HG03378 (cell line): ENCODE data around the gene NMRK1.

Experiments
- ATAC-seq: cut with Tn5 transposase; IDR thresholded peaks from one replicate; pipeline ENCODE4 v1.9.1; 2021; ENCODE audit warnings: mild to moderate bottlenecking, moderate library complexity; ENCODE audit not compliant: unreplicated experiment

NMRK1 gene

DNA sequence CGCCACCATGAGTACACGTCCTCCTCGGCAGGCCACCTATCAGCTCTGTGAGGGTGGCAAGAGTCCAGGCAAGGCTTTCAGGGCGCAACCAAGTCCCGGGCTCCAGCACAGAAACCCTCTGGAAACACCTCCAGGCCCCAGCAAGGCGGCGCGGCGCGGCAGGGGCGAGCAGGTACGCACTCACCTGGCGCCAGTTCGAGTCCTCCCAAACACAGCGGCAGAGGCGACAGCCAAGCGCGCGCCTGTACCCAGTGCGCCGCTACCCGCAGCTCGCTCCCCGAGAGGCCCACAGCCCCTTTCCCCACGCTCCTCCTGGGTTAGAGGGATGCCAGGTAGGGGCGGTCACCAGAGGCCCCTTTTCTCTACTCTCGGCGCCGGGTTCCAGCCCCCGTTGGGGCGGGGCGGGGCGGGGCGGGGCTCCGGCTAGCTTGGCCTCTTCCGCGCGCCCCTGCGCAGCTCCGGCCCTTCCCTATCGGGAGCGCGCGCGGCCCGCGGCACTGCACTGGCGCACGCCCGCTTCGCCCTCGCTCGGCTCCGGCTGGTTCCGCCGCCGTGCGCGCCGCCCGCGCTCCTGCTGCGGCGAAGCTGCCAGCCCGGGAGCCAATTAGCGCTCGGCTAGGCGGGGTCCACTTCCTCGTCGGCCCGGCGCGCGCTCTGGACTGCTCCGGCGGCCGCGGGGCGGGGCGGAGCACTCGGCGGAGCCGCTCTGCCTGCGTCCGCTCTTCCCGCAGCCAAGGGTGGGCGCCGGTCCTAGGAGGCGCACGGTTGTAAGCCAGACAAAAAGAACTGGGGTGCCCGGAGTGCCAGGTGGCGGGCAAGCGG is at the start of gene NMRK1, which contains the start of gene OSTF1:
NMRK1 (minus strand) TSS at position 332 of the 822 bp plus-strand sequence. CDS start 5,040 bp downstream, outside the sequence.
OSTF1 (plus strand) TSS at position 691 of the 822 bp plus-strand sequence. CDS start 179 bp downstream, outside the sequence.
- peak; percentile 63 for ATAC-seq

DNA sequence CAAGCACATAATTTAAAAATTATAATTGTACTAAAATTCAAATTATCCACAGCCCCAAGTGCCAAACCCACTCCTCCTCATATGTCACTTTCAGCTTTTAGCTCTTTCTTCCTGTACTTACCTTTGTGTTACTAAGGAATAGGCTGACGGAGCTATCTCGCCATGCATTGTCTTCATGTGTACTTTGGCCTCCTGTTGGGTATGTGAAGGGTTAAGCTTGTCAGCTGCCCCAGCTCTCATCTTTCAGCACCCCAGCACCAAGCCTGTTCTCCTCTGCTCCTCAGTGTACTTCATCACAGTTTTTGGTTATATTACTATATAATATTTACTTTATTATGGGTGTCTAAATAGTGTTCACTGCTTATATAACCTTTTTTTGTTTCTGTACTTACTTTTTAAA is 46.5 kb upstream of the NMRK1 start:
- ATAC-seq: no peak

DNA sequence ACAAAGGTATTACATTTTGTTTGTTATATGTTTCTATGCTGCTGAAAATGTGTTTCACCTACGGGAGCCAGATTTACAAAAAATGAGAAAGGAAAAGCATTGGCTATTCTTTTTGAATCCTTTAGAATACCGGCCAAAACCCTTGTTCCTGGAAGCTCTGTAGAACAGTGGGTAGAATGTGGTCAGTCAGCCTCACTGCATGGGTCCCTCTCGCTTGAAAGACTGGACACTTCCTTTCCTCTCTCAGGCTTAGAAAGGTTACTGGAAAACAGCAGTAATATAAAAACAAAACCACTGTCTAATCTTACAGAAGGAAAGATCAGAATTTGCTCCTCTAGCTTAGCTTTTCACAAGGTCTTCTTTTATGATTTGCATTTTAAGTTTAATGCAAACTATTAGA is 45.4 kb upstream of the NMRK1 start:
- ATAC-seq: no peak

DNA sequence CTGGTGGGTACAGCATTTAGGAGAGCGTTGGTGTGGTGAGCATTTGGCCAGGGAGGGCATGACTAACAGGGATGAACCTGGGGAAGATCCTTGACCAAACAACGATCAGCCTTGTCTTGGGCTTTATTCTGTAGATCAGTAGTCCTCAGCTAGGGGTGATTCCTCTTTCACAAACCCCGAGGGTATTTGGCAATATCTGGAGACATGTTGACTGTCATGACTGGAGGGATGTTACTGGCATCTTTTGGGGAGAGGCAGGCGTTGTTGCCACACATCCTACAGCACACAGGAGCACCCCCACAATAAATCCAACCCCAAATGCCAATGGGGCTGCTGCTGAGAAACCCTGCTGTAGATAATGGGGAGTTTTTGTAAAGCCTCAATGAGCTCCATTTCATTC is 44.3 kb upstream of the NMRK1 start:
- ATAC-seq: no peak

DNA sequence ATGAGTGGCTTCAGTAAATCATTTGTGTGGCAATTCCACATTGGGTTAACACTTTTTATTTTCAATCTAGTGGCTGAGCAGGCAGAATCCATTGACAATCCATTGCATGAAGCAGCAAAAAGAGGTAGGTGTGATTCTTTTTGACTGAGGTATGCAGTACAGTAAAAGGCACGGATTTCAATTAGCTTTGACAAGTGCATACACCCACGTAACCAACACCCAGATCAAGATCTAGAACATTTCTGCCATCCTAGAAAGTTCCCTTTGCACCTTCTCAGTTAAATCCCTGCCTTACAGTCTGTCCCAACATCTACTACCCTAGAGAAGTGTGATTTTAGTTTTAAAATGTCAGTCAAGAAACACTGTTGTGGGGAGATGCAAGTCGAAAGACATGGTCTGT is 43.7 kb upstream of the NMRK1 start:
- no peak for ATAC-seq

DNA sequence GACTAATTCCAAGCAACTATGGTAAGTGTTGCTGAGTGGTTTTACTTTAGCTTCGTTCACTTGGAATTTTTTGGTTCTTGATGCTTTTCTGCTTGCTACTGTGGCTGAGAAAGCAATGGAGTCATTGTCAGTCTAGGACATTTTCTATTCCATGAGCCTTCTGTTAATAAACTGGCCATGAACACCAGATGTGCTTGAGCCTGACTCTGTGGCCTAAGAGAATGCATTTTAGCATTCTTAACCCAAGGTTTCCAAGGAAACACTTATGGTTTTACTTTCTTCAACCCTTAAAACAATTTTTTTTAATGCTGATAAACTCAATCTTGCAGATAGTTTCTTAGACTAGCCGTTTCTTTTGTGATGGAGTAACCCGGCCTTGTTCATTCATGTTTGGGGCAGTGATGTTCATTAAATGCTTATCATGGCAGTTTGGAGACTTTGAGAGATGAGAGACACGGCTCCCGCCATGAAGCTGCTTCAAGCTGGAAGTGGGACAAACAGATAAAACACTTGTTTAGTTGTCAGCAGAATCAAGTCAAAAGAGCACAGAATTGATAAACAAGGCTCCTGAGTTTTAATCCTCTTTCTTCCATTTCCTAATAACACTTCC is 42.8 kb upstream of the NMRK1 start:
- no peak for ATAC-seq

DNA sequence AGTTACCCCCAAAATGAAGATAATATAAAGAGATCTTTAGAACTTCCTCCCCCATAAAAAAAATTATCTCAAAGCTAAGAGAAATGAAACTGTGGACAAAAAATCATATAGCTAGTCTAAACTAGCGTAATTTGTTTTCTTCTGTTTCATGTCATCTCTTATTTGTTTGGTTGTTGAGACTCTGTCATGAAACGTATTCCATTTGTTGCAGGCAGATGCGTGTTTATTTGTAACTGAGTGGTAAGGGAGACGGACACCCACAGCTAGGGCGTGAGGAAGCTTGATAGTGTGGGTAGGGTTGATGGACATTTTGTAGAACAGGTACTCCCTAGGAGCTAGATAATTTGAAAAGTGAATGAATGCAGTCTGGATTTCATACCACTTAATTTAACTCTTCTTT is 42.2 kb upstream of the NMRK1 start:
- ATAC-seq: no peak

DNA sequence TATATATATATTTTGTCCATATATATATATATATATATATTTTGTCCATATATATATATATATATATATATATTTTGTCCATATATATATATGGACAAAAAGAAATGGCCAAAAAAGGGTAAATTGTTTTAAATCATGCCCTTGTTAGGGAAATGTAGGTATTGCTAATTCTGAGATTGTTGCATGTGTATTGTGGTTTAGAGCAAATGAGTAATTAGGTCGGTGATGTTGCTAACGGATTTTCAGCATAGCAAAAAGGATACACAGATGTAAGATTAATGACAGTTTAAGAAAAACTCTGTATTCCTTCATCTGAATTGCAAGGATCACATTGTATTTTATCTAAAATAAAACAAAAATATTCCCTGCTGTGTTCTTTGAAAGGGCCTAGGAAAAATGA is 40.6 kb upstream of the NMRK1 start:
- no peak for ATAC-seq

DNA sequence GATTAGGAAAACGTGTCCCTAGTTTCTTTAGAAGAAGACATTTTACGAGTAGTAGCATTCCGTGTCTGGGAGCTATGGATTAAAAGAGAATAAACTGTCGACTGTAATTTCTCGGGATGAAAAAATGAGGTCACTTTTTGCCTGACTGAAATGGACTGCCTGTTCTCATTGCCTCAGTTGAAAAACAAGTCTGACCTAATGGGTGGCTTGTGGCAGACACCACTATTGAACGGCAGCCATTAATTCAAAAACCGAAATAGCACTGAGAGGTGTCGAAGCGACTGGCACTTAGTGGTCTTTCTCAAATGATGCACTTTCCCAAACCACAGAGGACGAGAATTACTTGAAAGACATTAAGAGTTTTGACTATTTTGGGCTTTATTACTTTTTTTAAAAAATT is 35.7 kb upstream of the NMRK1 start:
- no peak for ATAC-seq

DNA sequence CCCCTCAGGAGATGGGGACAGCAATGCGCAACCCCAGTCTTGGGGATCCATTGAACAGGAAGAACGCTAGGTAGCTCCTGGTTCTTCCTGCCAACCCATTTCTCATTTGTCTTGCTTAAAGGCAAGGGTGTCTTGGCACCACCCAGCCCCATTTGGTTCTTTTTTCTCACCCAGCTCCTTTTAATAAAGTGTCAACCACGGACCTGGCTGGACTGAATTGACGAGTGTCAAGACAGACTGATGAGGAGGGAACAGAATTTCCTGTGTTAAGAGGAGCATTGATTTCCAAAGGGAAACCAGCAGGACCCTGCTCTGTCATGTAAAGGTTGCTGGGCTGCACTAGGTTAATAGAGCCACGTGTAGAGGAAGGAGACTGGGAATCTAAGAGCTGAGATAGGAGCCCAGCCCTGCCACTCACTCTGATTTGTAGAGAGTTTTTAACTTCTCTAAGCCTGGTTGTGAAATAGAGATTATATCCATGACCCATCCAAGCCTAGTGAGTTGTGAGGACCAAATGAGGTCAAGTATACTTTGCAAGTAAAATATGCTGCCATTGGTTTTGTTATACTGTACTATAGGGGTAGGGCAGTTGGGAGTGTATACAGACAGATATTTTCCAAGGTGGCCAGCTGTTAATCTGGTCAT is 34.1 kb upstream of the NMRK1 start:
- ATAC-seq: no peak

DNA sequence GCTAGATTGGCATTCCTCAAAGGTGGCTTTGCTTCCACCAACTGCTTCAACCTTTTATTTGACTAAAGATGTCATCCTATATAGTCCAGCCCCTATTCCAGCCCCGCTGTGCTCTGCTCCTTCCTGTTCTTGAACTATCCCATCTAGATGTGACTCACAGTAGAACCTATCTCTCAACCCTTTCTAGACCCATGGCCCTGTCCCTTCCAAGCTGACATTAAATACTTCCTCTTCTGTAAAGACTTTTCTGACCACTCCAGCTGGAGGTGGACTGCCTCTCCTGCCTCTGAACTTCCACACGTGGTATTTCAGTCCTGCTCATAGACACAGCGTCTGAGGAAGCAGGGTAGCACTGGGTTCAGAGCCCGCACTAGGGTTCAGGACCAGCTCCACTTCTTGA is 32.7 kb upstream of the NMRK1 start:
- ATAC-seq: no peak

DNA sequence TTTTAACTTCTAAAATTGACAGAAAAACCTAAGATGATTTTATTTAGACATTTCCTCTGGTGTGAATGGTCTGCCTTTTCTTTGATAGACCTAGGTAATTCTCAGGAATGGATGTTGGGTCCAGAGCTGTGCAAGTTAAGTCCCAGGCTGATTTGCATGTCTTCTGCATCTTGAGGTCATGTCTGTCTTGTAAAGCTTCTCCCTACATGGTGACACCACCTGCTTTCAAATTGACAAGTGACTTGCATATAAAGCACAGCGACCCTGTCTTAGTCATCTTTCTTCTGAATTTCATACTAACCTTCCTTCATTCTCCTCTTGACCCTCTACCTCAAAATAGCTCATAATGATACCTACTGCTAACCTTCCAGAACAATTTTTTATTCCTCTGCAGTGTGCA is 29.6 kb upstream of the NMRK1 start:
- ATAC-seq: no peak

DNA sequence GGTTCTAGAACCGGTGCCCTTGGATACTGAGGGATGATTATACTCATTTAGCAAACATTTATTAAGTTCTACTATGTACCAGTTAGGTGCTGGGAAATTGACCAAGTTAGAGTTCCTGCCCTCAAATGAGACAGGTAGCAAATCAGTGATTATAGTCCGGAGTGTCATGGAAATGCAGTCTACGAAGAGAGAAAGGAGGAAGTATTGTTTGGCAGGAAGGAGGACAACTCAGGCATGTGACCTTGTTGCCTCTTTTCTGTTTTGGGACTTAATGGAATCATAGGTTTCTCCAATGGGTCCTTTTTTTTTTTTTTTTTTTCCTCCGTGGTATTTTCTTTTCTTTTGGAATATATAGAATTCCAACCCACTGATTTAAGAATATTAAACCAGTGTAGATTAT is 28.4 kb upstream of the NMRK1 start:
- ATAC-seq: no peak

DNA sequence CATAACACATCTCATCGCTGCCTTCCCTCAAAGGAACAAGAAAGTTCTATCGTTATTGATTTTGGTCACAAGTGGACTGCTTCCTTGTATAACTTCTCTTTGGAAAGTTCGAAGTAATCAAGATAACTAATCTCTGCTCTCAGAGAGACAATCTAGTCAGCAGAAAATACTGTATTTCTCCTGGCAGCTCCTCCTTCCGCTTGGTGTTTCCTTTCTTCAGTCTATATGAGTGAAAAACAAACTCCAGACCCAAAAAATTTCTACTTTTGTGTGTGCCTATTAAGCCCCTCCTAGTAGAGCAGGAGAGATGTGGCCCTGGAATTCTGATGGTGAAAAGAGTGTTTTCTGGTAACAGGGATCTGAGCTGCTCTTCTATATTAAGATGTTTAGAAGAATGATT is 24.8 kb upstream of the NMRK1 start:
- no peak for ATAC-seq

DNA sequence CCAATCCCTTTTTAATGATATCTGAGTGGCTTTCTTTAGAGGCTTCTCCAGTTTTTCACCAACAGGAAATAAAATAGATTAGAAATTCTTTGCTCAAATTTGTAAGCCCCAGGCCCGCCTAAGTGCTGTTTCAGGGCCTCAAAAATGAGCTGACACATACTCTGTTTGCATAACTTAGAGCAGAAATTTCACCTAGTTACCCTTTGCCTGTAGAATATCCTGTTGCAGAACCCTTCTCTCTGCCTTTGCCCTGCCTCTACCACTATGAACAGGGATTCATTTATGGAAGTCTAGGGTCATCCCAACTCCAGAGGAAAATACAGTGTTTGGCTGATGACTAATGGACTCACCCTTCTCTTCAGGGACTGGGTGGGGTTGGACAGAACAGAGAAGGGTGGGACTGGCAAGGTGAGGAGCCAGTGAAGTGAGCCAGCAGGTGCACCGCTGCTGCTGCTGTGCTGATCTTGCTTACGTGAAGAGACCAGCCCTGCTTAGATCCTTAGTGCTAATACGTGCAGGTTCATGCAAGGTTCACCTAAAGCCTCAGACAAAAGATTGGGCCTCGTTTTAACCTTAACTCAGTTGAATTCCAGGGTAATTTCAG is 23.2 kb upstream of the NMRK1 start:
- ATAC-seq: no peak

DNA sequence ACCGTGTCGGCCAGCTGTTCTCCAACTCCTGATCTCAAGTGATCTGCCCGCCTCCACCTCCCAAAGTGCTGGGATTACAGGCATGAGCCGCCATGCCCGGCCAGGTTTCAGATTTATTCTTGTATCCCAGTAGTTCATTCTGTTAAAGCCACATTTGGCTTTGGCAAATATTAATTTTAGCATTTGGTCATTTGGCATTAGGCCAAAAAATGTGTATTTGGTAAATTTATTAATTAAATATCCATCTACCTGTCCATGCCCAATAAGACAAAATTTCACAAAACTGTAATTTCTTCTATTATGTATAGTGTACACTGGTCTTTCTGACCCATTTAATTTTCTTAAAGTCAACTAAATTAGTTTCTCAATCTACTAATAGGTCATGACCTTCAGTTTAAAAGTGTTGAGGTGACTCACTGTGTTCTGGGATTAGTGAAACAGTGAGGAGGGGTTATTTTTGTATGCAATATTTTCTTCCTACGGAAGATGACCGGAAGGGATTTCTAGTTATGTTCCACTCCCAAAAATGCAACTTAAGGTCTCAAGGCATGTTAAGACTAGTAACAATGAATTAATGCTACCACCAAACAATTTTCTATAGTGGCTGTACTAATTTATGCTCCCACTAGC is 21.4 kb upstream of the NMRK1 start:
- ATAC-seq: no peak

DNA sequence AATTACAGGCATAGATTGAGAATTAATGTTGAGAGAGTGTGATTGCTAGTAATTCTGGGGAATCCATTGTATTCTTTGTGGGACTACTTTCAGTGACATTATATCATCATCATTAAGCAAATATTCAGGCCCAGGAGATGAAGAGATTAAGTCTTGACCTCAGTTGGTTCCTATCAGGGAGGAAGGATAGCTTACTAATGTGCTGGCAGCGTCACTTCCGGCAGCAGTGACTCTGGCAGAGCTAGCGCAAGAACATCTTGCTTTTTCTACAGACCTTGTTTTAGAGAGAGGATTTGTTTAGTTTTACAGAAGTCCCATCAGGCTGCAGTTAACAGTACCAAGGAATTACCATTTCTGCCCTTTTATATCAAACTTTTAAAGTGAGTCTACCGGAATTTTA is 20.6 kb upstream of the NMRK1 start:
- no peak for ATAC-seq

DNA sequence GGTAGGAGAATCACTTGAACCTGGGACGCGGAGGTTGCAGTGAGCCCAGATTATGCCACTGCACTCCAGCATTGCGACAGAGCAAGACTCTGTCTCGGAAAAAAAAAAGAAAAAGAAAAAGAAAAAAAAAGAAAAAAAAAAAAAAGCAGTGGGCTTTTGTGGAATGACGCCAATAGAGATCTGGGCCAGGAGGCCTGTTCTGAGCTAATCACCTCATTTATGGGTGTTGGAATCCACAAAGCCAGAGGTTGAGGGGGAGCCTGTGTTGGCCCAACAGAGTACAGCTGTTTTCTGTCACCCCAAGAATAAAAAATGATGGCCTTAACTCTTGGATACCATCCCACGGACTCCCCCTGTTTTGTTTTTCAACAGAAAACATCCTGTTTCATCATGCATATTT is 18.9 kb upstream of the NMRK1 start:
- no peak for ATAC-seq

DNA sequence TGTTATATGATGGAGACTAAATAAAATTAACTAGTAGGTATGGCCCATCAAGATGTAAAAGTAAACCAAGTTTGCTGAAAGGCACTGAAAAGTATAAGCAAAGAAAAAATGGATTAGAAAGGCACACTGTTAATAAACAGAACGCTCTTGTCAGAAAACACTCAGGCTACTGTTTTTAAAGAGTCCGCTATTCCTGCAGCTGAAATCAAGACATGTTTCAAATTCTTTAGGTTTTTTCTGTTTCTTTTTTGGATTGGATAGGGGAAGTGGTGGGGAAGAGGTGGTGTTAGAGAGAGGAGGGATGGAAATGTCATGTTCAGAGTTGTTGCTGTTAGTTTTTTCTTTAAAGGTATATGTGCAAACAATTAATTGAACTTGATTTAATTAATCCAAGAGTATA is 17.9 kb upstream of the NMRK1 start:
- ATAC-seq: no peak

DNA sequence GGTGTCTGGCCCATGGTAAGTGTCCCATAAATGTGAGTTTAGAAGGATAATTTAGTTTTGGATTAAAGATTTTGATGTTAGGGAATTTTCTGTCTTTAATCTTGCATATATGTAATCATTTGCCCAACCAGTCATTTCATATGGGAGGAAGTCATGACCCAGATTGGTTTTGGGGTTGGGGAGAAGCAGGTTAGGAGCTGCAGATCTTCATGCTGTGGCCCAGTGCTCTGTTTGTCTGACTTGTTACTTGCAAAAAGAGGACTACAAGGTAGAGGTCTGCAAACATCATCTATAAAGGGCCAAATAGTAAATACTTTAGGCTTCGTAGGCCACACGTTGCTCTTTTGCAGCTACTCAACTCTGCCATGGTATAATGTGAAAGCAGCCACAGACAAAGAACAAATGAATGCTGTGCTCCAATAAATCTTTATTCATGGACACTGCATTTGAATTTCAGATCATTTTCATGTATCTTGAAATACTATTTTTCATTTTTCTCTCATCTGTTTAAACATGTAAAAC is 17.1 kb upstream of the NMRK1 start:
- ATAC-seq: no peak

DNA sequence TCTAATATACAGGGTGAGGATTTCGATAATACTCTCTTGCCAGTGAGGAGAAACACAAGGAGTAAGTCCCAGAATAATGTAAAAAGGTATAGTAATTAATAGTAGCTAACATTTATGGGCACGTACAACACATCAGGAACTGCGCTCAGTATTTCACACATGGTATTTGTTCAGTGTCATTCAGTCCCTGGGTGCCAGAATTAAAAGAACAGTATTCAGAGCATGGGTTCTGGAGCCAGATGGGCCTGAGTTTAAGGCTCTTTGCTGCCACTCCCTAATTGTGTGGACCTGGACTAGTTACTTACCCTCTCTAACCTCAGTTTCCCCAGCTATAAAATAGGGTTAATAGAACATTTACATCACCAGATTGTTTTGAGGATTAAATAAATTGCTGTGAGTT is 16.7 kb upstream of the NMRK1 start:
- no peak for ATAC-seq
